HepG2 (cell line): ENCODE measurements around the gene HOXD9. TPM values are rescaled to one million over a fixed set of nuclear protein-coding genes. Genes with fewer than 3 reads are reported as not detected.

Source experiments
- ASH2L ChIP-seq: fragments of 300-600, 200-600 bp; sonication (generic); IDR thresholded peaks from 2 replicates; pipeline ENCODE4 v1.7.0; 2017; ENCODE audit warnings: low read depth, mild to moderate bottlenecking, moderate library complexity, mixed read lengths, low read length; ENCODE audit not compliant: insufficient read length
- CBX2 ChIP-seq, 2 experiments: fragments of 200-600 bp in 1 of 2; sonication (generic); formaldehyde crosslinking in 1 of 2; IDR thresholded peaks; 2 replicates each; pipeline versions ENCODE4 v1.7.0 to v1.8.1; 2018 to 2022; ENCODE audit warnings: low read depth in 2 of 2, low read length in 1 of 2, mild to moderate bottlenecking in 1 of 2, missing genetic modification reagents in 1 of 2
- CCAR2 ChIP-seq: fragments of 200-400 bp; formaldehyde crosslinking; optimal IDR thresholded peaks from 2 replicates; pipeline ENCODE3; 2018; ENCODE audit warnings: low read depth, mild to moderate bottlenecking, low read length, moderate library complexity
- CREB1 ChIP-seq, 2 experiments: fragments of 450-650 bp in 1 of 2; IDR thresholded peaks; 2 replicates each; pipeline ENCODE4 v1.6.1; 2016 to 2017; ENCODE audit warnings: control low read depth in 1 of 2, mild to moderate bottlenecking in 1 of 2, missing compliant biosample characterization in 1 of 2, missing genetic modification characterization in 1 of 2
- EED ChIP-seq: sonication (generic); formaldehyde crosslinking; IDR thresholded peaks from 2 replicates; pipeline ENCODE4 v1.5.0; 2020; ENCODE audit warnings: mild to moderate bottlenecking, missing genetic modification reagents
- ERF ChIP-seq: IDR thresholded peaks from 2 replicates; pipeline ENCODE4 v1.6.1; 2018; ENCODE audit warnings: missing biosample characterization, missing genetic modification reagents
- HIVEP1 ChIP-seq: sonication (generic); formaldehyde crosslinking; IDR thresholded peaks from 2 replicates; pipeline ENCODE4 v1.4.0; 2020; ENCODE audit warnings: mild to moderate bottlenecking, missing genetic modification reagents
- KDM5B ChIP-seq: sonication (generic); formaldehyde crosslinking; IDR thresholded peaks from 2 replicates; pipeline ENCODE4 v1.4.0; 2020; ENCODE audit warnings: missing genetic modification reagents, mild to moderate bottlenecking, borderline replicate concordance
- NCOR1 ChIP-seq: fragments of 200-600 bp; sonication (generic); IDR thresholded peaks from 2 replicates; pipeline ENCODE4 v1.7.0; 2017; ENCODE audit warnings: antibody characterized with exemption, low read length, borderline replicate concordance
- NFYC ChIP-seq: IDR thresholded peaks from 2 replicates; pipeline ENCODE4 v1.6.1; 2016; ENCODE audit warnings: missing genetic modification reagents, missing compliant biosample characterization
- NRL ChIP-seq: sonication (generic); formaldehyde crosslinking; IDR thresholded peaks from 2 replicates; pipeline ENCODE4 v1.5.0; 2020; ENCODE audit warnings: missing genetic modification reagents, mild to moderate bottlenecking, moderate library complexity, borderline replicate concordance
- STAG1 ChIP-seq: sonication (generic); formaldehyde crosslinking; IDR thresholded peaks from 2 replicates; pipeline ENCODE4 v1.4.0; 2020; ENCODE audit warnings: missing genetic modification reagents
- XRCC5 ChIP-seq: fragments of 200-400 bp; formaldehyde crosslinking; optimal IDR thresholded peaks from 2 replicates; pipeline ENCODE3; 2017; ENCODE audit warnings: mild to moderate bottlenecking, low read length
- ZEB1 ChIP-seq: IDR thresholded peaks from 2 replicates; pipeline ENCODE4 v1.6.1; 2012; ENCODE audit warnings: mild to moderate bottlenecking, low read depth, inconsistent platforms; ENCODE audit not compliant: insufficient replicate concordance
- ZFP90 ChIP-seq: sonication (generic); formaldehyde crosslinking; IDR thresholded peaks from 2 replicates; pipeline ENCODE4 v1.8.0; 2022; ENCODE audit warnings: missing genetic modification reagents, mild to moderate bottlenecking, inconsistent platforms, borderline replicate concordance
- ZFX ChIP-seq: sonication (generic); formaldehyde crosslinking; IDR thresholded peaks from 2 replicates; pipeline ENCODE4 v1.4.0; 2020; ENCODE audit warnings: mild to moderate bottlenecking, low read depth, missing genetic modification reagents, moderate library complexity
- ZNF225 ChIP-seq: sonication (generic); formaldehyde crosslinking; IDR thresholded peaks from 2 replicates; pipeline ENCODE4 v1.4.0; 2020; ENCODE audit warnings: mild to moderate bottlenecking, missing genetic modification reagents
- ZNF30 ChIP-seq: sonication (generic); formaldehyde crosslinking; IDR thresholded peaks from 2 replicates; pipeline ENCODE4 v1.5.0; 2020; ENCODE audit warnings: mild to moderate bottlenecking, missing genetic modification reagents
- ZNF326 ChIP-seq: sonication (generic); formaldehyde crosslinking; IDR thresholded peaks from 2 replicates; pipeline ENCODE4 v1.4.0; 2020; ENCODE audit warnings: missing genetic modification reagents, borderline replicate concordance
- ZNF788 ChIP-seq: sonication (generic); formaldehyde crosslinking; IDR thresholded peaks from 2 replicates; pipeline ENCODE4 v1.5.0; 2020; ENCODE audit warnings: mild to moderate bottlenecking, missing genetic modification reagents, borderline replicate concordance
- ZZZ3 ChIP-seq: sonication (generic); formaldehyde crosslinking; IDR thresholded peaks from 2 replicates; pipeline ENCODE4 v1.4.0; 2020; ENCODE audit warnings: missing genetic modification reagents, mild to moderate bottlenecking, borderline replicate concordance
- polyA plus RNA-seq, 8 experiments: library from polyadenylated mRNA; depleted of rRNA in 3 of 8; stranded (reverse) in 7 of 8; unstranded in 1 of 8; fragments of >200 nt; fragmentation: Illumina TruSeq in 4 of 8; extraction: Trizol in 4 of 8; gene quantifications; 2 replicates each; pipeline versions ENCODE4 v1.2.1 to v1.2.3, GENCODE V29; 2011 to 2016; ENCODE audit warnings: low read depth in 4 of 8, missing spikeins in 1 of 8, mixed read lengths in 1 of 8; ENCODE audit not compliant: insufficient read depth in 1 of 8
- total RNA-seq, 5 experiments: library from RNA; depleted of rRNA; stranded (reverse); fragments of >200 nt; fragmentation: Illumina TruSeq; extraction: Trizol; gene quantifications; 2 replicates each; pipeline ENCODE4 v1.2.3, GENCODE V29; 2016; ENCODE audit warnings: low read depth in 1 of 5
- TF ChIP-seq, protein P1 (sequence below): sonication (generic); formaldehyde crosslinking; IDR thresholded peaks from 2 replicates; pipeline ENCODE4 v1.5.0; 2020; ENCODE audit warnings: missing genetic modification reagents, mild to moderate bottlenecking, borderline replicate concordance
- TF ChIP-seq, protein P2 (sequence below): sonication (generic); formaldehyde crosslinking; IDR thresholded peaks from 2 replicates; pipeline ENCODE4 v1.4.0; 2020; ENCODE audit warnings: mild to moderate bottlenecking, low read depth, missing genetic modification reagents
- TF ChIP-seq, protein P3 (sequence below): sonication (generic); formaldehyde crosslinking; IDR thresholded peaks from 2 replicates; pipeline ENCODE4 v1.5.0; 2020; ENCODE audit warnings: mild to moderate bottlenecking, missing genetic modification reagents, borderline replicate concordance
- TF ChIP-seq, protein P4 (sequence below): IDR thresholded peaks from 2 replicates; pipeline ENCODE4 v1.6.1; 2012; ENCODE audit warnings: inconsistent platforms

HOXD9 gene
- total and polyA plus RNA-seq, 2 of the 13 experiments (the other 11 are each of a cell fraction or from before 2014, with no cell fraction given) = not detected

DNA sequence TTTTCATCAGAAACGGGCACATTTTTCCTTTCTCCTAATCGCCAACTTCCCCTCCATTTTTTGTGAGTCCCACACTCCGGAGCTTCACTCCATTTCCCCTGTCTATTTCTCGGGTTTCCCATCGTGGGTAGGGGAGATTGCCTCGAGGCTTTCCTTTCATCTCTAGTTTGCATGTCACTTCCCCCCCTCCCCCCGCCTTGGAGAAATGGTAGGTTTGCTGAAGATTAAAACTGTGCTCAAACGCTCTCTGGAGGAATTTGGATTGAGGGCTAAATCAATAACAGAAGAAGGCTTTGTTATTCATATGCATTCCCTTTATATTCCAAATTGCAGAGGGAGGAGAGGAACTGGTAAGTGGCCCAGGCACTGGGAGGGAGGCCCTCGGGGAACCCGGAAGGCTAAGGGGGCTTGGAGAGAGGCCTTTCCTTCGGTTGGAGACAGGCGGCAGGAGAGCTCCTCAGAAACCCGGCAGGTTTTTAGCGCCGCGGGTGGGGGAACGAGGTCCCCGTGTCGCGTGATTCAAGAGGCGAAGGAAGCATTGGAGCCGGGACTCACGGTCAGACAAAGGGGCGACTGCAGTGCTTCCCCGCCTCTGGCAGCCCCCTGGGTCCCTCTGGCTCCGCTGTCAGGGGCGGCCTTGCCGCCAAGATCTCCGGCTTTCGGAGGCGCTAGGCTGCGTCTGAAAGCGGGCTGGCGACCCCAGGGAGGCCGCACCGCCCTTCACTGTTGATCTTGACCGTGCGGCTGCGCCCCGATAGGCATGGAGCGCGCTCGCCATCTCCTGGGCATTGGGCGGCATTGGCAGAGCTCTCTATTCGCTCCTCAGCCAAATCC lies 25.3 kb upstream of the HOXD9 start (continued):
- TF ChIP-seq CREB1 (IDR thresholded peaks at IDR 0.05) (no peak), CREB1 (CRISPR knock-in tag; IDR thresholded peaks at IDR 0.05) (no peak), XRCC5 (peak; percentile 90), HIVEP1 (peak; percentile 54), NRL (CRISPR knock-in tag) (peak; percentile 44; the same call in 1 of the 2 replicates), ZFP90 (0 out of 2 replicates have a peak, but pooled peaks have one; percentile 29), CBX2 (IDR thresholded peaks at IDR 0.05; ENCODE audit: low read depth, low read length) (peak; percentile 97; the same call in 1 of the 2 replicates), CBX2 (CRISPR knock-in tag; IDR thresholded peaks at IDR 0.05; ENCODE audit: low read depth) (peak; percentile 84; the same call in 1 of the 2 replicates), ZNF326 (CRISPR knock-in tag) (no peak), NCOR1 (no peak), ZNF788 (CRISPR knock-in tag) (peak; percentile 75; the same call in 1 of the 2 replicates), ZFX (peak; percentile 49; the same call in 1 of the 2 replicates), KDM5B (CRISPR knock-in tag) (peak; percentile 74; the same call in 1 of the 2 replicates), NFYC (CRISPR knock-in tag) (no peak), ERF (CRISPR knock-in tag) (peak; percentile 63; the same call in 1 of the 2 replicates), ASH2L (no peak), CCAR2 (no peak), EED (CRISPR knock-in tag) (peak; percentile 94), ZNF225 (CRISPR knock-in tag) (peak; percentile 63; the same call in 1 of the 2 replicates), ZNF30 (no peak), ZZZ3 (CRISPR knock-in tag) (no peak), STAG1 (CRISPR knock-in tag) (peak; percentile 100), ZEB1 (no peak)
- TF ChIP-seq, protein P1, sequence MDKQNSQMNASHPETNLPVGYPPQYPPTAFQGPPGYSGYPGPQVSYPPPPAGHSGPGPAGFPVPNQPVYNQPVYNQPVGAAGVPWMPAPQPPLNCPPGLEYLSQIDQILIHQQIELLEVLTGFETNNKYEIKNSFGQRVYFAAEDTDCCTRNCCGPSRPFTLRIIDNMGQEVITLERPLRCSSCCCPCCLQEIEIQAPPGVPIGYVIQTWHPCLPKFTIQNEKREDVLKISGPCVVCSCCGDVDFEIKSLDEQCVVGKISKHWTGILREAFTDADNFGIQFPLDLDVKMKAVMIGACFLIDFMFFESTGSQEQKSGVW (CRISPR knock-in tag) = no peak
- TF ChIP-seq, protein P2, sequence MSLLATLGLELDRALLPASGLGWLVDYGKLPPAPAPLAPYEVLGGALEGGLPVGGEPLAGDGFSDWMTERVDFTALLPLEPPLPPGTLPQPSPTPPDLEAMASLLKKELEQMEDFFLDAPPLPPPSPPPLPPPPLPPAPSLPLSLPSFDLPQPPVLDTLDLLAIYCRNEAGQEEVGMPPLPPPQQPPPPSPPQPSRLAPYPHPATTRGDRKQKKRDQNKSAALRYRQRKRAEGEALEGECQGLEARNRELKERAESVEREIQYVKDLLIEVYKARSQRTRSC (CRISPR knock-in tag) = no peak
- TF ChIP-seq, protein P3, sequence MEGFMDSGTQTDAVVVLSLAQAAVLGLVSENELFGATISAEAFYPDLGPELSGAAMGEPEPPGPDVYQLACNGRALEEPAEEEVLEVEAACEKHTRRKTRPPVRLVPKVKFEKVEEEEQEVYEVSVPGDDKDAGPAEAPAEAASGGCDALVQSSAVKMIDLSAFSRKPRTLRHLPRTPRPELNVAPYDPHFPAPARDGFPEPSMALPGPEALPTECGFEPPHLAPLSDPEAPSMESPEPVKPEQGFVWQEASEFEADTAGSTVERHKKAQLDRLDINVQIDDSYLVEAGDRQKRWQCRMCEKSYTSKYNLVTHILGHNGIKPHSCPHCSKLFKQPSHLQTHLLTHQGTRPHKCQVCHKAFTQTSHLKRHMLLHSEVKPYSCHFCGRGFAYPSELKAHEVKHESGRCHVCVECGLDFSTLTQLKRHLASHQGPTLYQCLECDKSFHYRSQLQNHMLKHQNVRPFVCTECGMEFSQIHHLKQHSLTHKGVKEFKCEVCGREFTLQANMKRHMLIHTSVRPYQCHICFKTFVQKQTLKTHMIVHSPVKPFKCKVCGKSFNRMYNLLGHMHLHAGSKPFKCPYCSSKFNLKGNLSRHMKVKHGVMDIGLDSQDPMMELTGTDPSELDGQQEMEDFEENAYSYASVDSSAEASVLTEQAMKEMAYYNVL = peak; percentile 71; the same call in 1 of the 2 replicates
- TF ChIP-seq, protein P4, sequence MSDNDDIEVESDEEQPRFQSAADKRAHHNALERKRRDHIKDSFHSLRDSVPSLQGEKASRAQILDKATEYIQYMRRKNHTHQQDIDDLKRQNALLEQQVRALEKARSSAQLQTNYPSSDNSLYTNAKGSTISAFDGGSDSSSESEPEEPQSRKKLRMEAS = peak; percentile 43; the same call in 1 of the 2 replicates
